Measurements from ENCODE around the gene FRMD7. TPM values are rescaled to one million over a fixed set of nuclear protein-coding genes. Genes with fewer than 3 reads are reported as not detected.

FRMD7 gene
- total RNA-seq, 4 donors from 2014 or later: not detected

DNA sequence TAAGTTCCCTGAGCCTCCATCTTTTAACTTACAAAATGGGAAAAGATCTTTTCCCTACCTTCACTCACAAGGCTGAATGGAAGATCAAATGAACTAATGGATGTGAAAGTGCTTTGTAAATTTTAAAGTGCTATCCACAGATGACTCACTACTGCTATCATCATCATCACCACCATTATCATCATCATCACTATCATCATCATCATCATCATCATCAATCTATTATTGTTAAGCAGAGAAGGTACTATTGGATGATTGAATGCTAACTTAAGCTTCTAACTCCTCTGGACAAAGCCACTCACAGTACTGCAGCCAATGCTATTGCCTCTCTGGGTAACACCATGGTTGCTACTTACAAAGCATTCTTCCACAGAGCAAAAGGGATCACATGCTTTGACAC, 1.9 kb downstream of the FRMD7 start:
- Histone ChIP-seq H3K27me3 (no peaks in the 10 kb centered on the region), H3K4me3 (no peak overlapping the region), H3K27ac (no peak overlapping the region), H3K4me1 (no peaks in the 10 kb centered on the region), H3K36me3 (no peaks in the 10 kb centered on the region), H3K9me3 (no peaks in the 10 kb centered on the region)
- TF ChIP-seq POLR2A (IDR thresholded peaks at IDR 0.05) (no peak), EP300 (IDR thresholded peaks at IDR 0.05) (no peak)
- ATAC-seq: no peak

DNA sequence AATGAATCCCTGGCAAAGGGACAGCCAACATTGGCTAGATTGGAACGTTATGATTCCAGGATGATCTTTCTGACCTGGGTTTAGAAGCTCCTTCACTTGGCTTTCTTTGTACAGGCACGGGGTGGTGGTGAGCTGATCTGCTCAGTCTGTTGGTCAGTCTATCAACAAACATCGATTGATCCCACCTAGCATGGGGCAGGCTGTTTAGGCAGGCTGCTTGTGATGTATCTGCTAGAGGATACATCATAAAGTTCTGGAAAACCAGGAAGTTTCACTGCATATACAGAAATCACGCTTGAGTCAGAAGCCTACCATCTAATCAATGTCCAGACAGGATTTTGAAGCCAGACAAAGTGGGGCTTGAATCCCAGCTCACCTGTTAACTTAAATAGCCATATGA, 6.9 kb downstream of the FRMD7 start:
- Histone ChIP-seq H3K4me1 (no peaks in the 10 kb centered on the region), H3K4me3 (no peak overlapping the region), H3K27ac (no peak overlapping the region), H3K36me3 (no peaks in the 10 kb centered on the region), H3K9me3 (no peaks in the 10 kb centered on the region), H3K27me3 (no peaks in the 10 kb centered on the region)
- WGBS, 2 donors (ENCODE audit: low coverage in 1 of 2): 55% methylated on average over 4 of the region's 4 CpGs; no CpG with 5 or more reads in 1 of the 2 donors
- ATAC-seq: no peak
- TF ChIP-seq EP300 (IDR thresholded peaks at IDR 0.05) (no peak), POLR2AphosphoS5 (IDR thresholded peaks at IDR 0.05) (no peak), POLR2A (IDR thresholded peaks at IDR 0.05) (no peak)
- TF ChIP-seq, protein P1, sequence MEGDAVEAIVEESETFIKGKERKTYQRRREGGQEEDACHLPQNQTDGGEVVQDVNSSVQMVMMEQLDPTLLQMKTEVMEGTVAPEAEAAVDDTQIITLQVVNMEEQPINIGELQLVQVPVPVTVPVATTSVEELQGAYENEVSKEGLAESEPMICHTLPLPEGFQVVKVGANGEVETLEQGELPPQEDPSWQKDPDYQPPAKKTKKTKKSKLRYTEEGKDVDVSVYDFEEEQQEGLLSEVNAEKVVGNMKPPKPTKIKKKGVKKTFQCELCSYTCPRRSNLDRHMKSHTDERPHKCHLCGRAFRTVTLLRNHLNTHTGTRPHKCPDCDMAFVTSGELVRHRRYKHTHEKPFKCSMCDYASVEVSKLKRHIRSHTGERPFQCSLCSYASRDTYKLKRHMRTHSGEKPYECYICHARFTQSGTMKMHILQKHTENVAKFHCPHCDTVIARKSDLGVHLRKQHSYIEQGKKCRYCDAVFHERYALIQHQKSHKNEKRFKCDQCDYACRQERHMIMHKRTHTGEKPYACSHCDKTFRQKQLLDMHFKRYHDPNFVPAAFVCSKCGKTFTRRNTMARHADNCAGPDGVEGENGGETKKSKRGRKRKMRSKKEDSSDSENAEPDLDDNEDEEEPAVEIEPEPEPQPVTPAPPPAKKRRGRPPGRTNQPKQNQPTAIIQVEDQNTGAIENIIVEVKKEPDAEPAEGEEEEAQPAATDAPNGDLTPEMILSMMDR (IDR thresholded peaks at IDR 0.05): no peak

DNA sequence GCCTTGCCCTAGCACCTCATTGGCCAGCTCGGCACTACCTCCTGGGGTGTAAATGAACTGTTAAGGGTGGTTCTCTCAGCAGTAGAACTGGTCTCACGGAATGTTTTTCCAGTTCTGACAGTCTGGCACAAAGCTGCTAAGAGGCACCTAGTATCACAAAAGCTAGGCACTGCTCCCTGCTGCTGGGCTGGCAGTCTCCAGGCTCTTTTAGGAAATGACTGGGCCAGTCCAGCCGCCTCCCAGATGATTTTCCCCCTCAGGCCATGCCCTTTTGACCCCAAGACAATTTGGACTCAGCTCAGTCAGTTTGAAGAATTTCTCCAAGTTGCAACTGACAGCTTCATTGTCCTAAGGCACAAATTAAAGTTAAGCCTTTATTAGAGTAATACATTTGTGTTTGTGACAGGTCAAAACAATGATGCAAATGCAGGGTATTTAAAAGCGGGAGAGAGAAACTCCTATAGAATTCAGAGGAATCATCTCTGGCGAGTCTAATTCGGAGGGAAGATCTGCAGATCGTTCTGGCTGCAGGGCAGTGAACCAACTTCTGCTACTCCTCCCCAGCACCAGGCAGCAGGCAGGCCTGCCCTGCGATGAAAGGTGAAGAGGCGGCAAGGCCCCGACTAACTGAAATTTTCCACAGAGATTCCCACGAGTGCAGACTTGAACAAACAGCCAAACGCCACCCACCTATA, 7.9 kb downstream of the FRMD7 start:
- no peak for ATAC-seq
- H3K4me3 ChIP-seq: no peak overlapping the region
- H3K36me3 ChIP-seq: no peaks in the 10 kb centered on the region
- 64 to 71% methylated on average over 3 to 7 of the region's 12 CpGs for WGBS, 2 donors (ENCODE audit: low coverage in 1 of 2)
- H3K27me3 ChIP-seq: no peaks in the 10 kb centered on the region
- no peak overlapping the region for H3K27ac ChIP-seq
- no peaks in the 10 kb centered on the region for H3K4me1 ChIP-seq
- no peak for TF ChIP-seq EP300 (IDR thresholded peaks at IDR 0.05)
- TF ChIP-seq POLR2AphosphoS5 (IDR thresholded peaks at IDR 0.05): no peak
- TF ChIP-seq, protein P1 (IDR thresholded peaks at IDR 0.05): no peak
- no peak for TF ChIP-seq POLR2A (IDR thresholded peaks at IDR 0.05)
- H3K9me3 ChIP-seq: no peaks in the 10 kb centered on the region

DNA sequence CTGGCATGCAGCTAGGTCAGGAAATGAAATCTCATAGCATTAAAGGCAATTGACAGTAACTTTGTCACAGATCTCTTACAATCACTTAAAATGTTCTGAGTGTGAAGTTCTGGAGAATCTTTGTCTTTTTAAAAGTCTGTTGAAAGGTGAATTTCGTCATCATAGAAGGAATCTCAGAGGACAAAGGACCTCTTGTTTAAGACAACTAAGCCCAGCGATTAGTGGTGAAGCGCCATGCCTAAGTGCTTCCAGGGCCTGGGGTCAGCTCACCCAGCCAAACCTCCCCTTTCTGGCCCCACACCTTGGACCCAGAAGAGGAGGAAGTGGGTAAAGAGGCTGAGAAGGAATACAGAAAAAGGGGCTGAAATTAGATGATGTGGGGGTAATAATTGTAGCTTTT, 8.5 kb downstream of the FRMD7 start:
- no peak for ATAC-seq
- TF ChIP-seq POLR2A (IDR thresholded peaks at IDR 0.05) (no peak), EP300 (IDR thresholded peaks at IDR 0.05) (no peak), POLR2AphosphoS5 (IDR thresholded peaks at IDR 0.05) (no peak)
- TF ChIP-seq, protein P1 (IDR thresholded peaks at IDR 0.05): no peak

DNA sequence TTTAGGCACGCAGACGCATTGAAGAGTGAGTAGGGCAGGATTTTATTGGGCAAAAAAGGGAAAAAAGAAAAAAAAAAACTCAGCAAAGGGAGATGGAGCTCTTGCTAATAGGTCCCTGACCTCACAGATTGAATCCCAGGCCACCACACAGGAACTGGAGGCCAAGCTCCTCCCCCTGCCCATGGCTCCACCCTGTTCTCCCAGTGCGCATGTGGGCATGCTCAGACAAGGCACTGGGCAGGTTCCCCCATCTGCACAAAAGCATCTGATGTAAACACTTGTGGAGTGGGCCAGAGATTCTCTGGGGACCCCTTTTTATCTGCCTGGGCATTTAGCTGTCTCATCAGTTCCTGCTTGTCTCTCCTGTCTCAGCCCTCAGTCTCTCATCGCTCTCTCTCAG, 9.5 kb downstream of the FRMD7 start:
- no peaks in the 10 kb centered on the region for H3K4me1 ChIP-seq
- H3K27ac ChIP-seq: no peak overlapping the region
- 100% methylated on average over 2 of the region's 4 CpGs for WGBS, 2 donors (ENCODE audit: low coverage in 1 of 2)
- no peak for ATAC-seq
- H3K36me3 ChIP-seq: no peaks in the 10 kb centered on the region
- no peaks in the 10 kb centered on the region for H3K27me3 ChIP-seq
- TF ChIP-seq POLR2AphosphoS5 (IDR thresholded peaks at IDR 0.05) (no peak), POLR2A (IDR thresholded peaks at IDR 0.05) (no peak), EP300 (IDR thresholded peaks at IDR 0.05) (no peak)
- TF ChIP-seq, protein P1 (IDR thresholded peaks at IDR 0.05): no peak
- H3K9me3 ChIP-seq: no peaks in the 10 kb centered on the region
- no peak overlapping the region for H3K4me3 ChIP-seq

More for the DNA sequence above, 8.5 kb downstream of the FRMD7 start:
- Histone ChIP-seq H3K36me3 (no peaks in the 10 kb centered on the region), H3K27me3 (no peaks in the 10 kb centered on the region), H3K9me3 (no peaks in the 10 kb centered on the region), H3K4me3 (no peak overlapping the region), H3K4me1 (no peaks in the 10 kb centered on the region), H3K27ac (no peak overlapping the region)
- 83% methylated on average over 3 of the region's 3 CpGs; no CpG with 5 or more reads in 1 of the 2 donors for WGBS, 2 donors (ENCODE audit: low coverage in 1 of 2)

All from gastroesophageal sphincter (tissue), 4 donors.